GM18909 (cell line): ENCODE results near the gene GPR146.
"Not testable (repeated sequence)": the region's sequence is repeated elsewhere in the genome, so short reads cannot be mapped to it uniquely, and the experiment has no call there.

Experiments
- ATAC-seq: cut with Tn5 transposase; IDR thresholded peaks from one replicate; pipeline ENCODE4 v1.9.1; 2021; ENCODE audit warnings: mild to moderate bottlenecking; ENCODE audit not compliant: unreplicated experiment, poor library complexity

Gene GPR146

DNA sequence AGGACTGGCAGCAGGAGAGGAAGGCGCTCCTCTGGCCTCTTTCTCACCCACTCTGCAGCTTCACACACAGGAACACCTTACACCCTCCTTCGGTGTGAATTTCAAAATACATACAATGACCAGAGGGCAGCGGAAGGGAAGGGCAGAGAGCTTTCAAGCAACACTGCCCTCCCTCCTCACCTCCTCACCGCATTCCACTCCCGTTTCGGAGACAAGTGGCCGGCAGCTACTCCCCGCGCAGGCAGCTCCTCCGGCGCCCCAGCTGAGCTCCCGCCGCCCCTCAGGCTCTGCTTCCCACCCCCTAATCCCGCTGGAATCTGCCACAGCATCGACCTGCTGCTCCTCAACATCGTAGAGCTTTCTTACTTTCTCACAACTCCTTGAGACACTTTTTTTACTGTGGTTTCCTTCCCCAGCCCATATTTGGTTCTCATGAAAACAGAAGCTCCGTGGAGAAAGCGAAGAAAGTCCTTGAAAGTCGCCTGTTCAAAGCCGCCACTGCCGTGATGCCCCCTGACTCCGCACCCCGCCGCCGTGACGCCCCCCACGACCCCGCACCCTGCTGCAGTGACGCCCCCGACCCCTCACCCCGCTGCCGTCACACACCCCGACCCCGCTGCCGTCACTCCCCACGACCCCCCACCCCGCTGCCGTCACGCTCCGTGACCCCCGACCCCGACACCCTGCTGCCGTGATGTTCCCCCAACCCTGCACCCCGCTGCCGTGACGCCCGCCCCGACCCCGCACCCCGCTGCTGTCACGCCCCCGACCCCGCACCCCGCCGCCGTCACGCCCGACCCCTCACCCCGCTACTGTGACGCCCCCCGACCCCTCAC is 29.0 kb downstream of the GPR146 start:
- no peak for ATAC-seq

DNA sequence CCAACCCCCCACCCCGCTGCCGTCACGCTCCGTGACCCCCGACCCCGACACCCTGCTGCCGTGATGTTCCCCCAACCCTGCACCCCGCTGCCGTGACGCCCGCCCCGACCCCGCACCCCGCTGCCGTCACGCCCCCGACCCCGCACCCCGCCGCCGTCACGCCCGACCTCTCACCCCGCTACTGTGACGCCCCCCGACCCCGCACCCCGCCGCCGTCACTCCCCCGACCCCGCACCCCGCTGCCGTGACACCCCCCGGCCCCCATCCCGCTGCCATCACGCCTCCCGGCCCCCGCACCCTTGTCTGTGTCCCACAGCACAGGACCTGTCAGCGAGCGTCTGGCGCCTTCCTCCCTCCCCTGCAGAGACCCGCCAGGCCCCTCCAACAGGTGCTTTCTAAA is 29.7 kb downstream of the GPR146 start:
- ATAC-seq: not testable (repeated sequence)

DNA sequence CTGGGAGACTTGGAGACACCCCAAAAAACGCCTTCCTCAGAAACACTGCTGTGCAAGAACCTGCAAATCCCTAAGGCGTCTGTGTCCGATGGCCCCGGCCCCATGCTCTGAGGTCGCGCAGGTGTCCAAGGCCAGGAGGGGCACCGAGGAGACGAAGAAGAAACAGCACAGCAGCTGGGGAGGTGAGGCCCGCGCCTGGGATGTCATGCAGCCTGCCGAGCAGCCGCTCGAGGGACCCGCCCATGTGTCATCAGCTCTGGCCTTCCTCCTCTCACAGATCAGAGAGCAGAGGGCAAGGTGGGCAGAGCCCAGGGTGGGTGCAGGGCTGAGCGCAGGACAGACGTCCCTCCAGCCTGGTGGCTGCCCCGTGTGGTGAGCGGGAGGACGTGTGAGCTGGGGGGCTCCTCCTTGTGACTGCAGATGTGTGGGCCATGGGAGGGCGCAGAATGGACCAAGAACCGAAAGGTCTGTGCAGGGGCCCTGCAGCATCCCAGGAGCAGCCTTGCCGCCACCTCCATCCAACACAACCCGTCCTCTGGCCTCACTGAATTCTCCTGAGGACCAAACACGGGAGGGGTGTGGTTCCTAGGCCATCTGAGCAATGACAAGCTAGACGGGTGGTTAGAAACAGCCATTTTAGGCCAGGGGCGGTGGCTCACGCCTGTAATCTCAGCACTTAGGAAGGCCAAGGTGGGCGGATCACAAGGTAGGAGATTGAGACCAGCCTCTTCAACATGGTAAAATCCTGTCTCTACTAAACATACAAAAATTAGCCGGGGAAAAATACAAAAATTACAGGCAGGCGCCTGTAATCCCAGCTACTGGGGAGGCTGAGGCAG is 30.5 kb downstream of the GPR146 start:
- no peak for ATAC-seq

- no peak for ATAC-seq
These were observed 32.1 kb downstream of the GPR146 start for GRCh38 chr7:1076184-1077072.

DNA sequence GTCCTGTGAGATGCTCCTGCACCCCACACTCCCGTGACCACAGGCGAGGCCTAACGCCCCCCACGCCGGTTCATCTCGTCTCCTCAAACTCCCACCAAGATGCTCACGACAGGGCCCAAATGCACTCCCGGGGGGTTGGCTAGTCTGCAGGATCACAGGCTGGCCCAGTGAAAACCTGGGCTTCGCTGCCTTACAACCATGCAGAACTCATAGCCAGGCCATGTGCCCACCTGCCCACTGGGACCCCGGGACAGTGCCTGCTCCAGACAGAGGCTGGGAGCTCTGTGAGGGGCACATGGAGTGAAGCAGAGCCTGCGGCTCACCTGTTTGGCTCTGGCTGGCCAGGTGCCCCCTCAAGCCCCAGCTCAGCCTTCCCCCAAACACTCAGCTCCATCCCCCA is 34.2 kb downstream of the GPR146 start:
- ATAC-seq: no peak

- ATAC-seq: no peak
These were observed 34.6 kb downstream of the GPR146 start for GRCh38 chr7:1078985-1079384.

GRCh38 chr7:1079546-1079945 is 35.2 kb downstream of the GPR146 start:
- ATAC-seq: no peak

GRCh38 chr7:1080252-1080920 is 36.0 kb downstream of the GPR146 start:
- no peak for ATAC-seq

DNA sequence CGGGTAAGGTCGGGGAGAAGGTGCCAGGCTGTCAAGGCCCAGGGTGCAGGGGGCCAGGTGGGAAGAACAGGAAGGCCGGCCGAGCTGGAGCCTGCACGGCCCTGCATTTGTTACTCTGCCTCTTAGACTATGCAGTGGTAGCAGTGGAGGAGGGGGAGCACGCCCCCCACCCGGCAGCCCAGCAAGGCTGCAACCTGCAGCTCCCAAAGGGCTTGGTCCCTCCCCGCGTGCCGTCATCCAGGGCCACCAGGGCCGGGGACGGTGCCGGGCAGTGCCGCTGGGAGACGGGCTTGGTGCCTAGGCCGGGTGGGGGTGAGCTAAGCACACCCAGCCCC is 36.5 kb downstream of the GPR146 start:
- ATAC-seq: no peak

- ATAC-seq: no peak
These were observed 37.0 kb downstream of the GPR146 start for GRCh38 chr7:1081336-1081735.

DNA sequence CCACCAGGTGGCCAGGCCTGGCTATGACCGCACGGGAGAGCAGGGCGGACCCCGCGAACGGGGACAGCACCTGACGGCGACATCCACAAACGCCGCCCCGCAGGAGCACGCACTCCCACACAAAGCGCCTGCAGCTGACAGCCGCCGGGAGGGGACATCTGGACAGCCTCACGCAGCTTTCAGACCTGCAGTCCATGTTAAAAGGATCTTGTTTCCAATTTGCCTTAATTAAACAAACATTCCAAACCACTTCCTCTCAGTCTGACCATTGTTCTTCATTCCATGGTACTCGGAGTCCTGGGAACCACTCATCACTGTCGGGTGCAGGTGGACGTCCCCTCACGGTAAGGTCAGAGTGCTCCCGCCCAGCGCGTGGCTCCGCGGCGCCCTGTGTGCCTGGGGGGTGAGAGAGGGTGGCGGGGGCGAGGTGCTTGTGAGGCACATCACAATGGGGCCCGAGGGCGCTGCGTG is 37.6 kb downstream of the GPR146 start:
- no peak for ATAC-seq

GRCh38 chr7:1083729-1084657 is 39.6 kb downstream of the GPR146 start:
- no peak for ATAC-seq

DNA sequence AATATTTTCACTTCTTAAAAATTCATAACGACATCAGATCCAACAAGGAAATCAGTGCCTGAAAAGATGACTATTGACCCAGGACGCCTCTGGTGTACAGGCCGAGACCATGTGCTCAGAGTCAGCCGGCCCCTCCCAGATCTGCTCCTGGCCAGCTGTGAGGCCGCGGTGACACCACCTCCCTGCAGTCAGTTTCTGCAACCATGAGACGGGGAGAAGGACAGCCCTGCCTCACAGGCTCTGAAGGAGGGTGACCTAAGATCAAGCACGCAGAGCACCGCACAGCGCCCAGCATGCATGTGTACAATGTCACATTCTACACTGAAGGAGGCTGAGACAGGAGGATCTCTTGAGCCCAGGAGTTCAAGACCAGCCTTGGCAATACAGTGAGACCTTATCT is 40.9 kb downstream of the GPR146 start:
- ATAC-seq: no peak

- ATAC-seq: no peak
These were observed 41.6 kb downstream of the GPR146 start for GRCh38 chr7:1085910-1086421.

DNA sequence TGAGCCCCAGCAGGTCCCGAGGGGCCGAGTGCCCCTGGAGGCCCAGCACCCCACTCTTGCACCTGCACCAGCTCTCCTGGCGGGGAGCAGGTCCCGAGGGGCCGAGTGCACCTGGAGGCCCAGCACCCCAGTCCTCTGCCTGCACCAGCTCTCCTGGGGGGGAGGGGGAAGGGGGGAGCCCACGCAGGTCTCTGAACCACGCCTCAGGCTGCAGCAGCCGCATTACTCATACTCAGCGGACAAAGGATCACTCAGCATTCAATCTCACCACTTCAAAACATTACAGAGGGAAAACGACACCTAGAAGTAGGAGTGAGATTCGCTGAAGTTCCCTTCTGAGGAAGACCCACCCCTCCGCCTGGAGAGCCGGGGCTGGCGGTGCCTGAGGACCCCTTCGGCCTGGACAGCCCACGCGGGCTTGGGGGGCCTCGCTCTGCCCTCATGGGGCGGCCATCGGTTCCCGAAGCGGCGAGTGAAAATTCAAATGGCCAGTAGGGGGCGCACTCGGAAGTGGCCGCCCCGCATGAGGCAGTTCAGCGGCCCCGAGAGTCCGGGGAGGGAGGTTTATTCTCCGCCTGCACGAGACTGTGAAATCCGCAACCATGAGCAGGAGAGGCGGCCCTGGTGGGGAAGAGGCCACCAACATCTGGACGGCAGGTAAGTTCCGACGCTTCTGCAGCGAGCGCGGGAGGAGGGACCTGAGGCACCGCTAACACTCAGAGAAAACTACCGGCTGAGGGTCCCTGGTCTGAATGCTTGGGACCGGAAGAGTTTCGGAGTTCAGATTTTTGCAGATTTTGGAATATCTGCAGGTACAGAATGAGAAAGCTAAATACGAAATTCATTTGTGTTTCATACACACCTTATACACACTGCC is 42.5 kb downstream of the GPR146 start:
- ATAC-seq: peak; percentile 72

DNA sequence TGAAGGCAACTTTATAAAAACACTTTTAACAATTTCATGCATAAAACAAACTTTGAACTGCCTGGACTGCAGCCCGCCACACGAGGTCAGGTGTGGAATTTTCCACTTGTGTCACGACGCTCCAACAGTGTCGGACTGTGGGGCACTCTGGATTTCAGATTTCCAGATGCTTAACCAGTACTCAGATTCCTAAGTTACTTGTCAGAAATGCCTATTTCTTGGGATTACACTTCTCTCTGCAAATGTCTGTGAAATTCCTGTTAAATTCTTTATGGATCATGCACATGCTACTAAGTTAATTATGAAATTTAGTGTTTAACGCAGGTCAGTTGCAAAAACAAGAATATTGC is 43.1 kb downstream of the GPR146 start:
- no peak for ATAC-seq

DNA sequence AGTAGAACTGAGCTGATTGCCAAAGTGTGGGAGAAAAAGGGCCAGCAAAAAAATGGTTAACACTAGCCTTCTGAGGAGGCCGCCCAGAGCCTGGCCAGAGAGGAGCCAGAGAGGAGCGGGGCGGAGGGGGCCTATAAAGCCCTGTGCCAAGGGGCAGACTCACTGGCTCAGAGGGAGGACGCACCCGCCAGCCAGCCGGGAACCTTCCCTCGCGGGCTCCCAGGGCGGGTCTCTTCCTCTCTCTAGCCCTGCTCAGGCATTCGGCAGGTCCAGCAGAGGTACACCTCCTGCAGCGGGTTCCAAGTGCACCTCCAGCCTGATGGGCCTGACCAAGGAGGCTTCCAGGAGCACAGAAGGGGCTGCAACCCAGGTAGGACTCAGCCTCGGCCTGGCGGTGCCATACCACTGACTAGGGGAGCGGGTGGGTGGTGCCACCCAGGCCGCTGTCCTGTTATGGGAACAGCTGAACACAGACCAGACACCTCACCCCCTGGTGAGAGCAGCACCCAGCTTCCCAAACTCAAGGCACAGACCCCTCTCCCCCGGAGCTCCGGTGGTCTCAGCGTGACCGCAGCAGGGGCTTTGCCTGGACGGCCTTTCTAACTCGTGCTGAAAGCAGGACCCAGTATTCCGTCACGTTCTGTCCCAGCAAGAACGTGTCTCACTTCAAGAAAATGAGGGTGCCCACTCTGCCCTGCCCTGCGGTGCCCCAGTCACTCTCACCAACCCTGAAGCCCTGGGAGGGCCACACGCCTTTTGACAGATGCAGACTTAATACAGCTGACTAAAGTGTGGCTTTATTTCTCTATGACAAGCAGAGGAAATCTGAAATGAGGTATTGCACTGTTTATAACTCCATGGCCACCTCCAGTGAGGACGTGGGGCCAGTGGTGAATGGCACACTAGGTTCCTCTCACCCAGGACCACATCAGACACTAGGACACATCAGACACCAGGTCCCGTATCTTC is 43.9 kb downstream of the GPR146 start, which contains the start of gene GPER1:
TSS of gene GPER1 (plus strand) at position 162 of the 969 bp plus-strand sequence. CDS start 3,616 bp downstream, outside the sequence.
- ATAC-seq: no peak
